Psoas muscle (tissue), 8 donors: Measurements from ENCODE around the gene RUNX3. TPM values are rescaled to one million over a fixed set of nuclear protein-coding genes. Genes with fewer than 3 reads are reported as not detected.
A peak's percentile ranks its signal among the peaks of the same experiment; 100 is the strongest.

ENCODE experiments used
- ATAC-seq, 4 donors: fragments of 200-7000 bp; cut with Tn5 transposase; one replicate each; pipeline ENCODE4 v1.9.1; 2020; ENCODE audit warnings: moderate library complexity in 3 of 4, mild to moderate bottlenecking in 2 of 4
- DNase-seq, 2 donors: peaks; one replicate each; pipeline ENCODE4 v3.0.0-alpha.2; 2020
- H3K27ac ChIP-seq: fragments of 200-600 bp; one replicate; pipeline ENCODE4 v1.8.0; 2022
- H3K27me3 ChIP-seq, 3 donors: fragments of 200-600 bp in 1 of 3; one replicate each; pipeline versions ENCODE4 v1.6.1 to v1.8.0; 2013 to 2022; ENCODE audit warnings: low read length in 2 of 3, mild to moderate bottlenecking in 2 of 3, moderate library complexity in 1 of 3; ENCODE audit not compliant: insufficient read depth in 3 of 3
- H3K36me3 ChIP-seq, 2 donors: fragments of 200-600 bp in 1 of 2; one replicate each; pipeline versions ENCODE4 v1.6.1 to v1.8.0; 2013 to 2022; ENCODE audit warnings: low read depth in 1 of 2, mild to moderate bottlenecking in 1 of 2, moderate library complexity in 1 of 2; ENCODE audit not compliant: insufficient read depth in 1 of 2
- H3K4me1 ChIP-seq: fragments of 200-600 bp; one replicate; pipeline ENCODE4 v1.8.0; 2022
- H3K4me3 ChIP-seq: fragments of 200-600 bp; one replicate; pipeline ENCODE4 v1.8.0; 2022; ENCODE audit warnings: mild to moderate bottlenecking
- H3K9me3 ChIP-seq: fragments of 200-600 bp; one replicate; pipeline ENCODE4 v1.8.0; 2022
- WGBS, 3 donors: extraction: QIAGEN DNeasy Blood & Tissue Kit; methylation state at CpG; one replicate each; pipeline versions ENCODE4 v1.1.6 to v1.1.7; 2013; 5-methylcytosine and 5-hydroxymethylcytosine counted together
- intact Hi-C, 2 donors: fragments of 100-400 bp; cut with DNase I; formaldehyde crosslinking; loops; one replicate each; pipeline versions ENCODE4 v1.11.0 to v1.14.2; 2022
- polyA plus RNA-seq, 3 donors: library from polyadenylated mRNA; stranded (reverse); fragments of 200-250 nt; gene quantifications; one replicate each; pipeline ENCODE4 v1.2.3, GENCODE V29; 2013
- total RNA-seq, 4 donors: library from RNA; stranded (reverse); fragmentation: NEBNext Ultra II Directional in 2 of 4; extraction: Animal tissue kit (Norgen Biotek cat#: 25700) in 2 of 4; gene quantifications; one replicate each; pipeline versions ENCODE4 v1.2.1 to v1.2.4, GENCODE V29; 2021 to 2023
- TF ChIP-seq, protein P1 (sequence below): fragments of 200-600 bp; IDR thresholded peaks from one replicate; pipeline ENCODE4 v1.8.0; 2022; ENCODE audit warnings: antibody characterized with exemption
- donor health status: healthy with polysubstance abuse.
- donor health status: DM: no; HTN: no; CAD: no; lungs with moderate emphysema.
- donor health status: Bipolar disorder and iron deficiency.
- donor health status: healthy.
- donor health status: DM: yes; HTN: yes; CAD: no.
- donor health status: DM: no; HTN: no; CAD: no.
- donor health status: DM: no; HTN: no; CAD: no.
- donor health status: DM: yes; HTN: yes; CAD: no.

RUNX3 gene
- total and polyA plus RNA-seq, 7 donors: 0.16 to 0.59 (median 0.28) TPM

DNA sequence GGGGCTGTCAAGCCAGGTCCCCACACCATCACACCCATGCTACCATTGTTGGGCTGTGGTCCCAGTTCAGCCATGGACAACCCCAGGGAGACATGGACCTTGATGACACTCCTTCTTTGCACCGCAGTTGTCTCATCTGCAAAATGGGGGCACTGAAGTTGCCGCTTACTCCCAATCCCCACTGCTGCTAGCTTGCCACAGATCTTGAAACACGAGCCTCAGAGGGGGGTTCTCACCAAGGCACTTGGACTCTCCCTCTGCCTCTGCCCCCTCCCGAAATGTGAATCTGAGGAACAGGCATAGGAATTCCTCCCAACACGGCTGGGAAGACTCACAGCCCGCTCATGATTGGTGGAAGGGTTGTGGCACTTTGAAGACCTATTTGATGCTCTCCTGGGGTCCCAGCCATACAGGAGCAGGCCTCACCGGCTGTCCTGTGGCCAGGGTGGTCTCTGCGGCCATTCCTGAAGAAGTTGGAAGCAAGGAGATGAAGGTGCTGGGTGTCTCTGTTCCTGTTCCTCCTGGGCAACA, 31.1 kb downstream of the RUNX3 start:
- no peak overlapping the region for H3K27ac ChIP-seq
- WGBS, 3 donors: 71 to 78% (median 72%) methylated on average over 8 of the region's 8 CpGs
- TF ChIP-seq, protein P1, sequence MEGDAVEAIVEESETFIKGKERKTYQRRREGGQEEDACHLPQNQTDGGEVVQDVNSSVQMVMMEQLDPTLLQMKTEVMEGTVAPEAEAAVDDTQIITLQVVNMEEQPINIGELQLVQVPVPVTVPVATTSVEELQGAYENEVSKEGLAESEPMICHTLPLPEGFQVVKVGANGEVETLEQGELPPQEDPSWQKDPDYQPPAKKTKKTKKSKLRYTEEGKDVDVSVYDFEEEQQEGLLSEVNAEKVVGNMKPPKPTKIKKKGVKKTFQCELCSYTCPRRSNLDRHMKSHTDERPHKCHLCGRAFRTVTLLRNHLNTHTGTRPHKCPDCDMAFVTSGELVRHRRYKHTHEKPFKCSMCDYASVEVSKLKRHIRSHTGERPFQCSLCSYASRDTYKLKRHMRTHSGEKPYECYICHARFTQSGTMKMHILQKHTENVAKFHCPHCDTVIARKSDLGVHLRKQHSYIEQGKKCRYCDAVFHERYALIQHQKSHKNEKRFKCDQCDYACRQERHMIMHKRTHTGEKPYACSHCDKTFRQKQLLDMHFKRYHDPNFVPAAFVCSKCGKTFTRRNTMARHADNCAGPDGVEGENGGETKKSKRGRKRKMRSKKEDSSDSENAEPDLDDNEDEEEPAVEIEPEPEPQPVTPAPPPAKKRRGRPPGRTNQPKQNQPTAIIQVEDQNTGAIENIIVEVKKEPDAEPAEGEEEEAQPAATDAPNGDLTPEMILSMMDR: no peak
- intact Hi-C loops: loop anchor here in 1 of 2 donors (5.0 kb wide), 1 partner anchor 52 kb away; no protein-coding TSS in a partner anchor
- ATAC-seq (no peak), DNase-seq (no peak)
- H3K27me3 ChIP-seq: peaks cover 0 to 14% (median 5%) of the 10 kb centered on the region in 3 donors
- H3K4me3 ChIP-seq: no peak overlapping the region
- H3K4me1 ChIP-seq: no peaks in the 10 kb centered on the region
- no peaks in the 10 kb centered on the region for H3K9me3 ChIP-seq
- no peaks in the 10 kb centered on the region for H3K36me3 ChIP-seq

- no peak overlapping the region for H3K4me3 ChIP-seq
- H3K4me1 ChIP-seq: no peaks in the 10 kb centered on the region
- TF ChIP-seq, protein P1: peak; percentile 52
- H3K36me3 ChIP-seq: no peaks in the 10 kb centered on the region
- DNase-seq: no peak
- no peaks in the 10 kb centered on the region for H3K9me3 ChIP-seq
- peaks cover 0 to 12% (median 5%) of the 10 kb centered on the region in 3 donors for H3K27me3 ChIP-seq
- no peak overlapping the region for H3K27ac ChIP-seq
- intact Hi-C loops: loop anchor here in 1 of 2 donors (5.0 kb wide), 1 partner anchor 51 kb away; no protein-coding TSS in a partner anchor
- WGBS, 3 donors: 31 to 43% (median 36%) methylated on average over 9 of the region's 9 CpGs
- ATAC-seq: peak; percentile 51 to 76 (median 58)
Observed at GRCh38 chr1:24898152-24898908, 31.7 kb downstream of the RUNX3 start.

- DNase-seq (no peak), ATAC-seq (peak in 1 of 4 donors; percentile 13)
- no peak overlapping the region for H3K4me3 ChIP-seq
- H3K9me3 ChIP-seq: no peaks in the 10 kb centered on the region
- H3K27ac ChIP-seq: no peak overlapping the region
- H3K27me3 ChIP-seq: peaks cover 0 to 11% (median 5%) of the 10 kb centered on the region in 3 donors
- TF ChIP-seq, protein P1: no peak
- H3K4me1 ChIP-seq: no peaks in the 10 kb centered on the region
- intact Hi-C loops: loop anchor here in 1 of 2 donors (5.0 kb wide), 1 partner anchor 50 kb away; no protein-coding TSS in a partner anchor
- WGBS, 3 donors: 65 to 73% (median 73%) methylated on average over 17 of the region's 17 CpGs
- no peaks in the 10 kb centered on the region for H3K36me3 ChIP-seq
Observed at GRCh38 chr1:24897263-24898151, 32.6 kb downstream of the RUNX3 start.

- Histone ChIP-seq H3K4me3 (no peak overlapping the region), H3K9me3 (no peaks in the 10 kb centered on the region), H3K36me3 (no peaks in the 10 kb centered on the region), H3K4me1 (no peaks in the 10 kb centered on the region), H3K27ac (no peak overlapping the region), H3K27me3 (peaks cover 0 to 7% (median 5%) of the 10 kb centered on the region in 3 donors)
- DNase-seq: no peak
- ATAC-seq: no peak
- intact Hi-C loops: loop anchor here in 1 of 2 donors (5.0 kb wide), 1 partner anchor 49 kb away; no protein-coding TSS in a partner anchor
- WGBS, 3 donors: 62 to 69% (median 67%) methylated on average over 14 of the region's 14 CpGs
- TF ChIP-seq, protein P1: no peak
Observed at GRCh38 chr1:24896596-24897262, 33.3 kb downstream of the RUNX3 start.
